ENCODE data around the gene LTB4R2. TPM values are rescaled to one million over a fixed set of nuclear protein-coding genes. Genes with fewer than 3 reads are reported as not detected.

Gene LTB4R2
- total RNA-seq, 1 donor from 2014 or later = 6.4 TPM

DNA sequence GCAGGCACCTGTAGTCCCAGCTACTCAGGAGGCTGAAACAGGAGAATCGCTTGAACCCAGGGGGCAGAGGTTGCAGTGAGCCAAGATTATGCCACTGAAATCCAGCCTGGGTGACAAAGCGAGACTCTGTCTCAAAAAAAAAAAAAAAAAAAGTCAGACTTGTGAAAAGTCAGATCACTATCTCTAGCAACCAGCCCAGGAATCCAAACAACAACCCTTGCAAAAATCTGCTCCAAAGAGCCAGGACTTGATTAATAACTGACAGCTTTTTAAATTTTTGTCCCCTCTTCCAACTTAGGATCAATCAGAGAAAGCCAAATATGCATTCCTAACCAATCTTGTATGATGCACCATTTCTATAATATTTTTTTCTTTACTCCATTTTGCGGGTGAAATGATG is 50.3 kb downstream of the LTB4R2 start:
- no peak overlapping the region for H3K27ac ChIP-seq
- TF ChIP-seq, protein P1, sequence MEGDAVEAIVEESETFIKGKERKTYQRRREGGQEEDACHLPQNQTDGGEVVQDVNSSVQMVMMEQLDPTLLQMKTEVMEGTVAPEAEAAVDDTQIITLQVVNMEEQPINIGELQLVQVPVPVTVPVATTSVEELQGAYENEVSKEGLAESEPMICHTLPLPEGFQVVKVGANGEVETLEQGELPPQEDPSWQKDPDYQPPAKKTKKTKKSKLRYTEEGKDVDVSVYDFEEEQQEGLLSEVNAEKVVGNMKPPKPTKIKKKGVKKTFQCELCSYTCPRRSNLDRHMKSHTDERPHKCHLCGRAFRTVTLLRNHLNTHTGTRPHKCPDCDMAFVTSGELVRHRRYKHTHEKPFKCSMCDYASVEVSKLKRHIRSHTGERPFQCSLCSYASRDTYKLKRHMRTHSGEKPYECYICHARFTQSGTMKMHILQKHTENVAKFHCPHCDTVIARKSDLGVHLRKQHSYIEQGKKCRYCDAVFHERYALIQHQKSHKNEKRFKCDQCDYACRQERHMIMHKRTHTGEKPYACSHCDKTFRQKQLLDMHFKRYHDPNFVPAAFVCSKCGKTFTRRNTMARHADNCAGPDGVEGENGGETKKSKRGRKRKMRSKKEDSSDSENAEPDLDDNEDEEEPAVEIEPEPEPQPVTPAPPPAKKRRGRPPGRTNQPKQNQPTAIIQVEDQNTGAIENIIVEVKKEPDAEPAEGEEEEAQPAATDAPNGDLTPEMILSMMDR (IDR thresholded peaks at IDR 0.05) = no peak
- H3K4me3 ChIP-seq = no peak overlapping the region
- H3K9me3 ChIP-seq = no peaks in the 10 kb centered on the region
- intact Hi-C loops (cut with DNase I) = no loop called here
- DNase-seq (no peak), ATAC-seq (no peak)
- no peaks in the 10 kb centered on the region for H3K36me3 ChIP-seq
- no peaks in the 10 kb centered on the region for H3K27me3 ChIP-seq
- H3K4me1 ChIP-seq = peaks cover 4% of the 10 kb centered on the region

DNA sequence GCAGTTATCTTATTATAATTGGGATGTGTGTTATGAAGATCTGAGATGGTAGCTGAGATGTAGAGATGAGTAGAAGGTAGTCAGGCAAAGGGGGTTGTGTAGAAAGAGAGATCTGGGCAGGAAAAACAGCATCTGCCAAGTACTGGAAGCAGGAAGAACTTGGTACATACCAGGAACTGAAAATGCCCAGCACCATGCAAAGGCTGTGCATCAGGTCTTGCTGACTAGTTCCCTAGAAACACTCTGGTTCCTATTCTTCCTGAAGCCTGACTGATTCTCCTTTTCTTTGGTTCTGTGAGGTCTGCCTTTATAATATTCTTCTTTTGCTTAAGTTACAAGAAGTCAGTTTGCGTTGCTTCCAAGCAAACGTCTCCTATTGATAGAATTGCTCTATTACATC is 51.4 kb downstream of the LTB4R2 start:
- Histone ChIP-seq H3K27ac (no peak overlapping the region), H3K4me3 (no peak overlapping the region), H3K27me3 (no peaks in the 10 kb centered on the region), H3K4me1 (peaks cover 14% of the 10 kb centered on the region), H3K36me3 (no peaks in the 10 kb centered on the region), H3K9me3 (no peaks in the 10 kb centered on the region)
- intact Hi-C loops (cut with DNase I) = no loop called here
- TF ChIP-seq, protein P1 (IDR thresholded peaks at IDR 0.05) = no peak
- DNase-seq (no peak), ATAC-seq (peak; percentile 15)

Other genes with a start within 250 kb of the LTB4R2 start
- not detected for gene CPNE6, start 238.6 kb upstream of the LTB4R2 start, total RNA-seq
- 39.9 TPM for gene PCK2, start 215.8 kb upstream of the LTB4R2 start, total RNA-seq
- 57.8 TPM for gene DCAF11, start 195.4 kb upstream of the LTB4R2 start, total RNA-seq
- gene NRL, start 195.2 kb upstream of the LTB4R2 start, total RNA-seq = 2.8 TPM
- 1.1 TPM for gene FITM1, start 179.5 kb upstream of the LTB4R2 start, total RNA-seq
- gene PSME1, start 173.9 kb upstream of the LTB4R2 start, total RNA-seq = 171 TPM
- 10.5 TPM for gene EMC9, start 168.5 kb upstream of the LTB4R2 start, total RNA-seq
- gene PSME2, start 163.5 kb upstream of the LTB4R2 start, total RNA-seq = 138 TPM
- 52.3 TPM for gene RNF31, start 162.6 kb upstream of the LTB4R2 start, total RNA-seq
- 123 TPM for gene IRF9, start 148.9 kb upstream of the LTB4R2 start, total RNA-seq
- 18.5 TPM for gene REC8, start 138.1 kb upstream of the LTB4R2 start, total RNA-seq
- 25.1 TPM for gene IPO4, start 121.3 kb upstream of the LTB4R2 start, total RNA-seq
- 52.0 TPM for gene TM9SF1, start 114.7 kb upstream of the LTB4R2 start, total RNA-seq
- not detected for gene TSSK4, start 104.4 kb upstream of the LTB4R2 start, total RNA-seq
- gene CHMP4A, start 96.7 kb upstream of the LTB4R2 start, total RNA-seq = 48.0 TPM
- 17.8 TPM for gene MDP1, start 94.1 kb upstream of the LTB4R2 start, total RNA-seq
- 142 TPM for gene NEDD8, start 77.8 kb upstream of the LTB4R2 start, total RNA-seq
- 73.2 TPM for gene GMPR2, start 77.2 kb upstream of the LTB4R2 start, total RNA-seq
- gene TINF2, start 67.5 kb upstream of the LTB4R2 start, total RNA-seq = 92.3 TPM
- 12.3 TPM for gene TGM1, start 47.0 kb upstream of the LTB4R2 start, total RNA-seq
- 50.3 TPM for gene RABGGTA, start 38.5 kb upstream of the LTB4R2 start, total RNA-seq
- 28.0 TPM for gene DHRS1, start 10.4 kb upstream of the LTB4R2 start, total RNA-seq
- 21.4 TPM for gene NOP9, start 10.3 kb upstream of the LTB4R2 start, total RNA-seq
- gene CIDEB, start 2.2 kb upstream of the LTB4R2 start, total RNA-seq = 18.8 TPM
- gene LTB4R, start 1.4 kb downstream of the LTB4R2 start, total RNA-seq = 9.8 TPM
- gene ADCY4, start 24.9 kb downstream of the LTB4R2 start, total RNA-seq = 54.5 TPM
- 23.4 TPM for gene RIPK3, start 29.9 kb downstream of the LTB4R2 start, total RNA-seq
- gene NFATC4, start 58.0 kb downstream of the LTB4R2 start, total RNA-seq = 42.5 TPM
- 16.6 TPM for gene NYNRIN, start 88.9 kb downstream of the LTB4R2 start, total RNA-seq
- 2.9 TPM for gene CBLN3, start 119.5 kb downstream of the LTB4R2 start, total RNA-seq
- 56.2 TPM for gene KHNYN, start 119.8 kb downstream of the LTB4R2 start, total RNA-seq
- gene SDR39U1, start 132.6 kb downstream of the LTB4R2 start, total RNA-seq = 61.6 TPM
- 1.4 TPM for gene CMA1, start 198.1 kb downstream of the LTB4R2 start, total RNA-seq

All from upper lobe of right lung (tissue), 1 donor.